Lower leg skin (tissue), 3 donors: ENCODE results near the gene DVL1.

Source experiments
- CTCF ChIP-seq, 3 donors: fragments of 450-650 bp; IDR thresholded peaks; one replicate each; pipeline ENCODE4 v1.5.1; 2016; ENCODE audit warnings: antibody characterized with exemption in 3 of 3, mild to moderate bottlenecking in 3 of 3, moderate library complexity in 2 of 3
- POLR2A ChIP-seq, 2 donors: fragments of 450-650 bp; IDR thresholded peaks; one replicate each; pipeline ENCODE4 v1.6.1; 2016 to 2017; ENCODE audit warnings: antibody characterized with exemption in 2 of 2, mild to moderate bottlenecking in 1 of 2, moderate library complexity in 1 of 2

- TF ChIP-seq CTCF (IDR thresholded peaks at IDR 0.05) = no peak
- no peak for TF ChIP-seq POLR2A (IDR thresholded peaks at IDR 0.05)
Observed at GRCh38 chr1:1345384-1345783, 3.8 kb downstream of the DVL1 start.
